Activated CD8-positive, alpha-beta T cell treated with anti-CD3 and anti-CD28 coated beads for 36 hours (primary cell): Measurements from ENCODE around the gene PROSER3. TPM values are rescaled to one million over a fixed set of nuclear protein-coding genes. Genes with fewer than 3 reads are reported as not detected.

Experiments used
- ATAC-seq: fragments of 200-7000 bp; cut with Tn5 transposase; one replicate; pipeline ENCODE4 v1.10.0; 2021; ENCODE audit warnings: mild to moderate bottlenecking, moderate library complexity
- CTCF ChIA-PET: fragments of 350-600 bp; sonication (Branson Sonifier 250); formaldehyde crosslinking; loops from one replicate; lab custom pipeline; 2021; ENCODE audit warnings: antibody characterized with exemption; lab: Charles Lee
- POLR2A ChIA-PET: fragments of 350-600 bp; sonication (Branson Sonifier 250); formaldehyde crosslinking; loops from one replicate; lab custom pipeline; 2021; ENCODE audit warnings: antibody characterized with exemption; lab: Charles Lee
- DNase-seq: peaks from one replicate; pipeline ENCODE4 v3.0.0-alpha.2; 2020
- H3K27ac Mint-ChIP-seq: one replicate; pipeline ENCODE4 v1.8.0; 2021; ENCODE audit warnings: mild to moderate bottlenecking, mixed read lengths
- H3K27me3 Mint-ChIP-seq: one replicate; pipeline ENCODE4 v1.8.0; 2021; ENCODE audit warnings: mixed read lengths
- H3K36me3 Mint-ChIP-seq: one replicate; pipeline ENCODE4 v1.8.0; 2021; ENCODE audit warnings: low read depth, mixed read lengths
- H3K4me1 Mint-ChIP-seq: one replicate; pipeline ENCODE4 v1.8.0; 2021; ENCODE audit warnings: low read depth, mixed read lengths
- H3K4me3 Mint-ChIP-seq: one replicate; pipeline ENCODE4 v1.8.0; 2021; ENCODE audit warnings: mild to moderate bottlenecking, moderate library complexity, mixed read lengths
- H3K9me3 Mint-ChIP-seq: one replicate; pipeline ENCODE4 v1.8.0; 2021; ENCODE audit warnings: mixed read lengths
- intact Hi-C: fragments of 100-400 bp; cut with micrococcal nuclease; formaldehyde crosslinking; loops from one replicate; pipeline ENCODE4 v1.10.0; 2022
- total RNA-seq, 2 experiments: library from RNA; stranded (reverse); gene quantifications; one replicate each; pipeline ENCODE4 v1.2.3, GENCODE V29; 2021
- TF ChIP-seq, protein P1 (sequence below): fragments of 200-600 bp; IDR thresholded peaks from one replicate; pipeline ENCODE4 v1.8.0; 2022; ENCODE audit warnings: antibody characterized with exemption, mild to moderate bottlenecking

The PROSER3 gene
- total RNA-seq, 2 experiments from 2014 or later: 40.7 to 41.1 TPM

DNA sequence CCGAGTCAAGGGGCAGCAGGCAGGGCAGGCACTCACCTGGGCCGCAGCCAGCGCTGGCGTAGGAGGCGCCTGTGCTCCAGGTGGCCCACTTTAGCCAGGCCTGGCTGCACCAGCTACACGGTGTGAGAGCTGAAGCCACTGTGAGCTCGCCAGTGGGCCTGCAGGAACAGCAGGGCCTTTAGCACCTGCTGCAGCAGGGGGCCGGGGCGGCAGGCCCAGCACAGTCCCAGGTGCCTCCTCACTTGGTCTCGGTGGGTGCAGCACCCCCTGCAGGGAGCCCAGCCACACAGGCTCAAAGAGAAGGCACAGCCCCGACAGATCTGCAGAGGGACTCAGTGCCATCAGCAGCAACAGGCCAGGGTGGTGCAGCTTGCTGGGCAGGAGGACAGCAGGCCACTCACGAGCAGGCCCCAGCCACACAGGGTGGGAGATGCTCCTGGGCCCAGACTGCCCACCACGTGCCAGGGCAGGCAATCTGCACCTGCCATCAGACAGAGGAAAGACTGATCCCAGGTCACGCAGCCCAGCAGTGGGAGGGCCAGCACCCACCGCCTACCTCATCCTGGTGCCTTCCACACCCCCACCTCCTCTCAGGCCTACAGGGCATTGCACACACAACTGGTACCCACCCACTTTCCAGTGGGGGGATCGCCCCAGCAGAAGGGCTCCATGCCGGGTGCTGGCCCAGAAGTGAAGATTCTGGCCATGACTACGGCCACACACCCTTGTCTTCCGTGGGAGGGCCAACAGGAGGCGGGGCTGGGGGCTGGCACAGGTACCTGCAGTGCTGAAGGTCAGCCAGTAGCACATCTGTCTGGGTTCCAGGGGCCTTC lies 33.2 kb downstream of the PROSER3 start:
- no peak overlapping the region for H3K4me3 Mint-ChIP-seq
- H3K27me3 Mint-ChIP-seq: peaks cover 8% of the 10 kb centered on the region
- H3K27ac Mint-ChIP-seq: no peak overlapping the region
- no peaks in the 10 kb centered on the region for H3K9me3 Mint-ChIP-seq
- peak; percentile 39 for DNase-seq
- POLR2A ChIA-PET: interaction anchor here (1.2 kb wide), 1 partner anchor 15 kb away, joined by 4 read pairs; no protein-coding TSS in a partner anchor
- intact Hi-C loops: no loop called here
- TF ChIP-seq, protein P1, sequence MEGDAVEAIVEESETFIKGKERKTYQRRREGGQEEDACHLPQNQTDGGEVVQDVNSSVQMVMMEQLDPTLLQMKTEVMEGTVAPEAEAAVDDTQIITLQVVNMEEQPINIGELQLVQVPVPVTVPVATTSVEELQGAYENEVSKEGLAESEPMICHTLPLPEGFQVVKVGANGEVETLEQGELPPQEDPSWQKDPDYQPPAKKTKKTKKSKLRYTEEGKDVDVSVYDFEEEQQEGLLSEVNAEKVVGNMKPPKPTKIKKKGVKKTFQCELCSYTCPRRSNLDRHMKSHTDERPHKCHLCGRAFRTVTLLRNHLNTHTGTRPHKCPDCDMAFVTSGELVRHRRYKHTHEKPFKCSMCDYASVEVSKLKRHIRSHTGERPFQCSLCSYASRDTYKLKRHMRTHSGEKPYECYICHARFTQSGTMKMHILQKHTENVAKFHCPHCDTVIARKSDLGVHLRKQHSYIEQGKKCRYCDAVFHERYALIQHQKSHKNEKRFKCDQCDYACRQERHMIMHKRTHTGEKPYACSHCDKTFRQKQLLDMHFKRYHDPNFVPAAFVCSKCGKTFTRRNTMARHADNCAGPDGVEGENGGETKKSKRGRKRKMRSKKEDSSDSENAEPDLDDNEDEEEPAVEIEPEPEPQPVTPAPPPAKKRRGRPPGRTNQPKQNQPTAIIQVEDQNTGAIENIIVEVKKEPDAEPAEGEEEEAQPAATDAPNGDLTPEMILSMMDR: no peak
- ATAC-seq: peak; percentile 72
- H3K4me1 Mint-ChIP-seq: no peaks in the 10 kb centered on the region
- CTCF ChIA-PET: no interaction called here
- H3K36me3 Mint-ChIP-seq: no peaks in the 10 kb centered on the region

GRCh38 chr19:35791814-35792279 lies 33.9 kb downstream of the PROSER3 start:
- peaks cover 13% of the 10 kb centered on the region for H3K27me3 Mint-ChIP-seq
- ChIA-PET CTCF (no interaction called here), POLR2A (interaction anchor here (1.2 kb wide), 1 partner anchor 15 kb away, joined by 4 read pairs; no protein-coding TSS in a partner anchor)
- no peaks in the 10 kb centered on the region for H3K9me3 Mint-ChIP-seq
- DNase-seq (no peak), ATAC-seq (no peak)
- no peak overlapping the region for H3K27ac Mint-ChIP-seq
- no peaks in the 10 kb centered on the region for H3K36me3 Mint-ChIP-seq
- H3K4me1 Mint-ChIP-seq: no peaks in the 10 kb centered on the region
- intact Hi-C loops: no loop called here
- H3K4me3 Mint-ChIP-seq: no peak overlapping the region
- TF ChIP-seq, protein P1: no peak

GRCh38 chr19:35792312-35792711 lies 34.3 kb downstream of the PROSER3 start:
- no peak for ATAC-seq
- POLR2A ChIA-PET: no interaction called here
- CTCF ChIA-PET: no interaction called here

GRCh38 chr19:35792888-35793287 lies 34.9 kb downstream of the PROSER3 start:
- H3K4me1 Mint-ChIP-seq: peaks cover 4% of the 10 kb centered on the region
- POLR2A ChIA-PET: no interaction called here
- no peak overlapping the region for H3K4me3 Mint-ChIP-seq
- ATAC-seq (no peak), DNase-seq (no peak)
- intact Hi-C loops: no loop called here
- H3K27ac Mint-ChIP-seq: no peak overlapping the region
- no peaks in the 10 kb centered on the region for H3K36me3 Mint-ChIP-seq
- CTCF ChIA-PET: no interaction called here
- TF ChIP-seq, protein P1: no peak
- H3K9me3 Mint-ChIP-seq: no peaks in the 10 kb centered on the region
- peaks cover 21% of the 10 kb centered on the region for H3K27me3 Mint-ChIP-seq

More at GRCh38 chr19:35792312-35792711, 34.3 kb downstream of the PROSER3 start:
- intact Hi-C loops: no loop called here
- no peak for DNase-seq
- no peak overlapping the region for H3K4me3 Mint-ChIP-seq
- H3K4me1 Mint-ChIP-seq: peaks cover 4% of the 10 kb centered on the region
- H3K36me3 Mint-ChIP-seq: no peaks in the 10 kb centered on the region
- H3K27ac Mint-ChIP-seq: no peak overlapping the region
- no peaks in the 10 kb centered on the region for H3K9me3 Mint-ChIP-seq
- H3K27me3 Mint-ChIP-seq: peaks cover 17% of the 10 kb centered on the region
- TF ChIP-seq, protein P1: no peak
